SK-N-MC (cell line): ENCODE measurements around the gene FAM9C.

ENCODE experiments used
- DNase-seq: peaks from one replicate; pipeline ENCODE4 v3.0.0-alpha.2; 2011; ENCODE audit warnings: low read depth, low spot score
- H3K27ac ChIP-seq: fragments of 200-600 bp; sonication (generic); 2 replicates; pipeline ENCODE4 v1.5.1; 2016; ENCODE audit warnings: mixed run types
- H3K36me3 ChIP-seq: fragments of 200-600 bp; sonication (generic); 2 replicates; pipeline ENCODE4 v1.6.1; 2017; ENCODE audit warnings: antibody characterized with exemption, low read length, mixed read lengths; ENCODE audit not compliant: insufficient read depth
- H3K4me3 ChIP-seq: fragments of 200-600 bp; sonication (generic); 2 replicates; pipeline ENCODE4 v1.5.1; 2016
- H3K9ac ChIP-seq: fragments of 200-600 bp; sonication (generic); 2 replicates; pipeline ENCODE4 v1.8.0; 2017; ENCODE audit warnings: mixed run types, mixed read lengths; ENCODE audit not compliant: insufficient read length
- H3K9me3 ChIP-seq: fragments of 200-600 bp; sonication (generic); 2 replicates; pipeline ENCODE4 v1.6.1; 2017; ENCODE audit warnings: low read depth, mild to moderate bottlenecking, antibody characterized with exemption, low read length, moderate library complexity, mixed read lengths
- EZH2 ChIP-seq: fragments of 200-600 bp; sonication (generic); IDR thresholded peaks from one replicate; pipeline ENCODE4 v1.6.1; 2017; ENCODE audit warnings: antibody characterized with exemption
- FOXP2 ChIP-seq: optimal IDR thresholded peaks from 2 replicates; pipeline ENCODE3; 2011; ENCODE audit warnings: mild to moderate bottlenecking, moderate library complexity; ENCODE audit not compliant: insufficient read depth; ENCODE audit errors: extremely low read length, control extremely low read depth
- POLR2AphosphoS5 ChIP-seq: IDR thresholded peaks from 2 replicates; pipeline ENCODE4 v1.6.1; 2012; ENCODE audit warnings: mild to moderate bottlenecking, low read depth, low read length, borderline replicate concordance

The FAM9C gene

GRCh38 chrX:13013363-13014110 lies 30.9 kb downstream of the FAM9C start:
- H3K27ac ChIP-seq, result no peak overlapping the region
- H3K9me3 ChIP-seq, result no peaks in the 10 kb centered on the region
- no peak overlapping the region for H3K9ac ChIP-seq
- no peaks in the 10 kb centered on the region for H3K36me3 ChIP-seq
- no peak for DNase-seq
- no peak for TF ChIP-seq FOXP2
- TF ChIP-seq POLR2AphosphoS5, result no peak
- no peak for TF ChIP-seq EZH2
- H3K4me3 ChIP-seq, result no peak overlapping the region

DNA sequence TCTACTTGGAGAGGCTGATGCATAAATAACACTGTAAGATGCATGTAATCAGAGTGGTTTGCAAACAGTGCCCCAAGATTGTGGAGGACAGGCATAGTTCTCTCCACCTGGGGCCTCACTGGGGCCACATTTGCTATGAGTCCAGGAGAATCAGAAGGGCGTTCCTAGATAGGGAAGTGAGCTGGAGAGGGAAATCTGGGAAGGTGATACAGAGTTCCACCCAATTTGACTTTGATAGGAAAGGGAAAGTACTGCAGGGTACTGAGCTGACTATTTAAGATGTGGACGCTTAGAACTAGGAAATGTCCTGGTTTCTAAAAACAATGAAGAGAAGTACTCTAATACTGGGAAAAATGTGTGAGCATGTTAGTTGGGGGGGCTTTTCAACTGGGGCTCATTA lies 33.9 kb downstream of the FAM9C start:
- no peak overlapping the region for H3K9ac ChIP-seq
- no peak overlapping the region for H3K4me3 ChIP-seq
- no peak for TF ChIP-seq FOXP2
- TF ChIP-seq POLR2AphosphoS5, result no peak
- no peak for TF ChIP-seq EZH2
- no peak for DNase-seq
- no peak overlapping the region for H3K27ac ChIP-seq
- no peaks in the 10 kb centered on the region for H3K36me3 ChIP-seq
- no peaks in the 10 kb centered on the region for H3K9me3 ChIP-seq

GRCh38 chrX:13009844-13010243 lies 34.6 kb downstream of the FAM9C start:
- H3K36me3 ChIP-seq, result no peaks in the 10 kb centered on the region
- no peak overlapping the region for H3K27ac ChIP-seq
- no peaks in the 10 kb centered on the region for H3K9me3 ChIP-seq
- no peak overlapping the region for H3K9ac ChIP-seq
- no peak for DNase-seq
- TF ChIP-seq EZH2 (no peak), POLR2AphosphoS5 (no peak), FOXP2 (no peak)
- H3K4me3 ChIP-seq, result no peak overlapping the region

GRCh38 chrX:13009273-13009672 lies 35.1 kb downstream of the FAM9C start:
- Histone ChIP-seq H3K9ac (no peak overlapping the region), H3K27ac (no peak overlapping the region), H3K4me3 (no peak overlapping the region), H3K36me3 (no peaks in the 10 kb centered on the region), H3K9me3 (no peaks in the 10 kb centered on the region)
- no peak for DNase-seq
- TF ChIP-seq EZH2 (no peak), POLR2AphosphoS5 (no peak), FOXP2 (no peak)

DNA sequence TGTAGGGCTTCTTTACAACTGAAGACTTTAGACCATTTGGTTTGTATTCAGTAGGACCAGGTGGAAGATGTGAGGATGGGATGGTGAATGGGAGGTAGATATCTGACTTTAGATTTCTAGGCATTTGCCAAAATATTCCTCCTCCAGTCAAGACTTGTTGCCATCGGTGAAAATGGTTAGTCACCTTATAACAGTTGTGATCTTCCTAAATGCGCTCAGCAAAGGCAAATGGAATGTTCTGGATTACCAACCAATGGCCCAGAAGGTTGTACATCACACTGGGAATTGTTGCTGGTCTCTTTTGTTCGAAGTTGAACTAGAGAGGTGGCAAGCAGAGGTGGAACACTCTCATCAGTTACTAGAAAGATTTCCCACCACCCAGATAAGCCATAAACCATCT lies 35.6 kb downstream of the FAM9C start:
- no peak for TF ChIP-seq POLR2AphosphoS5
- no peak for TF ChIP-seq FOXP2
- no peak for TF ChIP-seq EZH2
- Histone ChIP-seq H3K9ac (no peak overlapping the region), H3K4me3 (no peak overlapping the region), H3K9me3 (no peaks in the 10 kb centered on the region), H3K27ac (no peak overlapping the region), H3K36me3 (no peaks in the 10 kb centered on the region)
- no peak for DNase-seq

DNA sequence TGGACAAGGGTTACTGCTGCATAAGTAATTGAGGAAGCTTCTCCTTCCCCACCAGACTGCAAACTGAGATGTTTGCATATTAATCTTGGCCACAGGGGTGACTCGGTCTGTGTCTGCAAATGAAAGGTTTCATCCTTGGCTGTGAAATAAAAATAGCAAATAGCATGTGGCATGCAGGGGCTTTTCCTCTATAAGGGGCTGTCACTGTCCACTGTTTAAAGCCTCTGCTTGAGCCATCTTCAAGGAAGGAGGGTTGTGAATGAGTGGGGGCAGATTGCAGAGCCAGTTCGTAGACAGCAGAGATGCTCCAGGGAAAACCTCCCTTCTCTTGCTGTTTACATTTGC lies 36.3 kb downstream of the FAM9C start:
- no peak overlapping the region for H3K4me3 ChIP-seq

GRCh38 chrX:13007519-13008188 lies 36.8 kb downstream of the FAM9C start:
- no peaks in the 10 kb centered on the region for H3K9me3 ChIP-seq
- no peak overlapping the region for H3K27ac ChIP-seq
- DNase-seq, result no peak
- TF ChIP-seq POLR2AphosphoS5 (no peak), FOXP2 (no peak), EZH2 (no peak)
- no peak overlapping the region for H3K4me3 ChIP-seq
- H3K36me3 ChIP-seq, result no peaks in the 10 kb centered on the region
- H3K9ac ChIP-seq, result no peak overlapping the region

More for the DNA sequence above, 36.3 kb downstream of the FAM9C start:
- H3K27ac ChIP-seq, result no peak overlapping the region
- DNase-seq, result no peak
- H3K36me3 ChIP-seq, result no peaks in the 10 kb centered on the region
- H3K9me3 ChIP-seq, result no peaks in the 10 kb centered on the region
- TF ChIP-seq POLR2AphosphoS5, result no peak
- H3K9ac ChIP-seq, result no peak overlapping the region

- DNase-seq, result no peak
- Histone ChIP-seq H3K9ac (no peak overlapping the region), H3K36me3 (no peaks in the 10 kb centered on the region), H3K9me3 (no peaks in the 10 kb centered on the region), H3K4me3 (no peak overlapping the region), H3K27ac (no peak overlapping the region)
- no peak for TF ChIP-seq EZH2
- no peak for TF ChIP-seq POLR2AphosphoS5
- no peak for TF ChIP-seq FOXP2
Observed at GRCh38 chrX:13005661-13006473, 38.6 kb downstream of the FAM9C start.
